ENCODE results near the gene COL13A1. TPM values are rescaled to one million over a fixed set of nuclear protein-coding genes. Genes with fewer than 3 reads are reported as not detected.
A peak's percentile ranks its signal among the peaks of the same experiment; 100 is the strongest.

Gene COL13A1
- total and polyA plus RNA-seq, 2 of the 8 experiments (the other 6 are each of a cell fraction or from before 2014, with no cell fraction given) = 2.6 to 5.2 TPM

DNA sequence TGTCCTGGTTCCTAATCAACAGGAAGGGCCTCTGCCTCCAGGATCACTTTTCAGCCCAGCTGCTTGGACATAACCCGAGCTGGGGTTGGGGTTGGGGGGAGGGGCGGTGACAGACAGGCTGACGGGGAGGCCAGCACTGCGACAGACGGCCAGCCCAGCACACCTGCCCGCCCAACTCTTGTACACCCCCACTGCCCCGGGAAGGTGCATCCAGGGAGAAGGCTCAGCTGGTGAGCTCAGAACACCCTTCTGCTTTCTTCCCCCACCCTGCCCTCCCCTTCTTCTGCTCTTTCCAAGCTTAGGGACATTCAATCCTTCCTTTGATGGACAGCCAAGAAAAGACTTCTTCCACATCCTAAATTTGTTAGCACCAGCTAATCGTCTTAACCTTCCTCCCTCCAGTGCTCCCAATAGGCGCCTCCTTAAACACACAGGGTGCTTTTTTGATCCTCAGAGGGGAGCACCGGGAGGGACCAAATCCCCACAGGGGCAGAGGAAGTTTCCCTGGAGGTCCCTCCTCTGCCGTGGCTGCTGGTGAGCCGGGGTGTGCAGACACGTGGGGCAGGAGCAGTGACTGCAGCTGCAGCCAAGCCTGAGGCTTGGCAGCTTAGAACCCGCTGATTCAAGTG is 44.7 kb downstream of the COL13A1 start:
- H3K14ac ChIP-seq (ENCODE audit: insufficient read length) = no peak overlapping the region
- CTCF ChIA-PET (ENCODE audit: partially characterized antibody) = interaction anchor here (0.6 to 6.2 kb wide), 9 partner anchors 9 to 233 kb away, joined by 3 to 25 read pairs (median 3); no protein-coding TSS in a partner anchor
- no peak overlapping the region; a peak in 1 of 4 replicates for H3K4me2 ChIP-seq (ENCODE audit: insufficient read depth in 1 of 2, low read depth in 2 of 2, low read length in 2 of 2)
- no peak overlapping the region for H4K91ac ChIP-seq (replicated peaks; ENCODE audit: insufficient read length, low read length)
- H3K36me3 ChIP-seq (ENCODE audit: control insufficient read depth in 2 of 4, insufficient read depth in 4 of 4, low read length in 3 of 4) = no peaks in the 10 kb centered on the region
- H2AK5ac ChIP-seq (ENCODE audit: low read depth, low read length) = peak overlapping the region; percentile 88; the same call in 1 of the 2 replicates
- no peaks in the 10 kb centered on the region for H3K23me2 ChIP-seq (ENCODE audit: low read depth, low read length)
- H2BK5ac ChIP-seq (ENCODE audit: low read depth, low read length) = peak overlapping the region; percentile 44; the same call in 1 of the 2 replicates
- no peaks in the 10 kb centered on the region for H3K79me1 ChIP-seq (ENCODE audit: low read depth, low read length)
- WGBS, 2 experiments (ENCODE audit: extremely low coverage in 1 of 2, insufficient coverage in 1 of 2, insufficient read length in 1 of 2, insufficient replicate concordance in 2 of 2, low coverage in 1 of 2, low lambda C conversion rate in 2 of 2, missing lambda C conversion rate in 1 of 2) = 67% methylated on average over 7 of the region's 14 CpGs; no CpG with 5 or more reads in 1 of the 2 experiments
- H3K4me1 ChIP-seq (replicated peaks in 1 of 4; ENCODE audit: control insufficient read depth in 3 of 4, insufficient read depth in 4 of 4, low read length in 3 of 4) = peaks cover 13 to 46% (median 25%) of the 10 kb centered on the region in 4 experiments
- H3K23ac ChIP-seq (ENCODE audit: insufficient read length) = no peak overlapping the region
- peak overlapping the region; percentile 85; the same call in 1 of the 2 replicates for H2BK12ac ChIP-seq (ENCODE audit: low read depth, low read length)
- H4K5ac ChIP-seq (ENCODE audit: insufficient read length, low read depth, low read length) = no peak overlapping the region
- no peak overlapping the region for H2AFZ ChIP-seq (ENCODE audit: low read length)
- no peak overlapping the region for H3K56ac ChIP-seq (replicated peaks; ENCODE audit: insufficient read length, low read depth, low read length)
- FAIRE-seq (no peak), DNase-seq (ENCODE audit: low read depth in 1 of 2, low spot score in 2 of 2) (no peak)
- no peaks in the 10 kb centered on the region for H3K27me3 ChIP-seq (replicated peaks in 1 of 4; ENCODE audit: control insufficient read depth in 3 of 4, extremely low read depth in 1 of 4, insufficient read depth in 3 of 4, low read length in 3 of 4)
- no peak overlapping the region for H3K4ac ChIP-seq (replicated peaks; ENCODE audit: insufficient read length, low read depth, low read length)
- no peak overlapping the region for H3K18ac ChIP-seq (ENCODE audit: extremely low read depth, low read length)
- no peaks in the 10 kb centered on the region for H4K20me1 ChIP-seq (replicated peaks in 1 of 2; ENCODE audit: control insufficient read depth in 1 of 2, insufficient read depth in 2 of 2, low read length in 2 of 2)
- peak overlapping the region; percentile 77; the same call in 1 of the 2 replicates for H2BK20ac ChIP-seq (ENCODE audit: low read length)
- H3K4me3 ChIP-seq (ENCODE audit: extremely low read depth in 1 of 4, insufficient read depth in 2 of 4, low read depth in 3 of 4, low read length in 4 of 4) = no peak overlapping the region
- no peak overlapping the region for H3K27ac ChIP-seq (ENCODE audit: low read depth, low read length)
- no peaks in the 10 kb centered on the region for H3K9me3 ChIP-seq (ENCODE audit: insufficient read depth in 2 of 2, low read depth in 1 of 2, low read length in 1 of 2)
- H3K79me2 ChIP-seq (ENCODE audit: control insufficient read depth in 1 of 2, insufficient read depth in 2 of 2, low read length in 2 of 2) = no peaks in the 10 kb centered on the region
- H4K8ac ChIP-seq (ENCODE audit: extremely low read depth, insufficient read depth, low read length) = no peak overlapping the region
- H3K9ac ChIP-seq (replicated peaks in 1 of 4; ENCODE audit: extremely low read depth in 1 of 4, low read depth in 3 of 4, low read length in 3 of 4) = no peak overlapping the region
- H2BK15ac ChIP-seq (ENCODE audit: low read length) = 0 out of 2 replicates have a peak overlapping the region, but pooled peaks have one; percentile 29
- peak overlapping the region; percentile 36 for H2BK120ac ChIP-seq (replicated peaks; ENCODE audit: low read depth, low read length)
- POLR2A ChIA-PET (ENCODE audit: partially characterized antibody) = no interaction called here
- TF ChIP-seq RAD21 (IDR thresholded peaks at IDR 0.05 in 1 of 2, conservative IDR thresholded peaks at IDR 0.05 in 1 of 2; ENCODE audit: low read depth in 2 of 2, low read length in 2 of 2) (no peak), SIN3A (conservative IDR thresholded peaks at IDR 0.05 in 1 of 2, IDR thresholded peaks at IDR 0.05 in 1 of 2; ENCODE audit: low read depth in 1 of 2, low read length in 2 of 2) (no peak), CBX8 (IDR thresholded peaks at IDR 0.05; ENCODE audit: borderline replicate concordance, low read depth, low read length) (no peak), CHD1 (IDR thresholded peaks at IDR 0.05; ENCODE audit: low read depth, low read length) (no peak), SAP30 (IDR thresholded peaks at IDR 0.05; ENCODE audit: insufficient read depth, insufficient replicate concordance, low read length) (no peak), RBBP5 (IDR thresholded peaks at IDR 0.05; ENCODE audit: borderline replicate concordance, low read depth, low read length) (no peak), EGR1 (IDR thresholded peaks at IDR 0.05; ENCODE audit: borderline replicate concordance, low read depth, low read length) (no peak), YY1 (IDR thresholded peaks at IDR 0.05; ENCODE audit: low read depth, low read length) (no peak), SUZ12 (IDR thresholded peaks at IDR 0.05; ENCODE audit: low read length) (no peak), CTBP2 (IDR thresholded peaks at IDR 0.05; ENCODE audit: borderline replicate concordance, insufficient read depth, insufficient read length, low read length) (no peak), POLR2AphosphoS5 (IDR thresholded peaks at IDR 0.05; ENCODE audit: low read depth, low read length) (no peak), ASH2L (IDR thresholded peaks at IDR 0.05; ENCODE audit: low read length) (no peak)

Data from H1 (cell line).